ENCODE results near the gene EDA.

EDA gene

GRCh38 chrX:70029863-70030262 lies 413.9 kb downstream of the EDA start:
- no peak for DNase-seq

- DNase-seq, result peak; percentile 72
Observed at GRCh38 chrX:70030301-70030767, 414.4 kb downstream of the EDA start.

GRCh38 chrX:70032792-70033191 lies 416.9 kb downstream of the EDA start:
- DNase-seq, result peak; percentile 5

DNA sequence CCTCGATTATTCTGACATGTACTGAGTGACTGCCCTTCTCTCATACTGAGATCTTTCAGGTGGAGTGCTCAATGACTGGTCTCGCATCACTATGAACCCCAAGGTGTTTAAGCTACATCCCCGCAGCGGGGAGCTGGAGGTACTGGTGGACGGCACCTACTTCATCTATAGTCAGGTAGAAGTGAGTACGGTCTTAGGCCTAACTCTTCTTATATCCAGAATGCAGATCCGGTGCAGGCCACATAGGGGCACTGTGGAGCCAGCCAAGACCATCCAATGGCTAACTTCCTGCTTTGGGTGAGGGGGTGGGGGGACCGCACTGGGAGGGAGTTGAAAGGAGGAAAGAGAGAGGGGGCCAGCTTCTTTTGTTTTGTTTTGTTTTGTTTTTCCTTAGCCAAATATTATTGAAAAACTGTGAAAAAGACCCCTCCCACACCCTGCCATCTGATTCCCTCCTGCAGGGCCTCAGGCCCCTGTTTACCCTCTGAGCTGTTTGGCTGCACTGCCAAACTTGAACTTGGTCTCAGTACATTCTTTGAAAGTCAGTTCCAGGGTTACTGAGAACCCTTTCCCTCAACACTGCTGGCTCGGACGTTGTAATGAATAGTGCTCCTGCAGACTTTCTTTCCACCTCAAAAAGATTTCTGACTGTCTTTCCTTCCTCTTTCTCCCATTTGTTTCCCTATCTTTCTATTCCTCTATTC lies 417.6 kb downstream of the EDA start:
- DNase-seq, result peak; percentile 72

- DNase-seq, result no peak
Observed at GRCh38 chrX:70034646-70035045, 418.7 kb downstream of the EDA start.

- DNase-seq, result no peak
Observed at GRCh38 chrX:70038515-70038914, 422.6 kb downstream of the EDA start.

DNA sequence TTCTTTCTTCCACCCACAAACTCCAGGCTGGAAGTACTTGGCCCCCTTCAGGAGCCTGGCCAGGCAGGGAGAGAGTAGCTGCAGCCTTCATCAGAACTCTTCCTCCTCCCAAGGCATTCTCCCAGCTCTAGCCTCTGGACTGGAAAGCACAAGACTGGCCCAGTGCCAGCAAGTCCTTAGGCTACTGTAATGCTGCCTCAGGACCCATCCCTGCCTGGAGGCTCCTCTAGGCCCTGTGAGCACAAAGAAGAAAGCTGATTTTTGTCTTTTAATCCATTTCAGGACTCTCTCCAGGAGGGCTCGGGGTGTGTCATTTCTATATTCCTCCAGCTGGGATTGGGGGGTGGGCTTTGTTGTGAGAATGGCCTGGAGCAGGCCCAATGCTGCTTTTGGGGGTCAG lies 423.0 kb downstream of the EDA start:
- DNase-seq, result peak; percentile 28

DNA sequence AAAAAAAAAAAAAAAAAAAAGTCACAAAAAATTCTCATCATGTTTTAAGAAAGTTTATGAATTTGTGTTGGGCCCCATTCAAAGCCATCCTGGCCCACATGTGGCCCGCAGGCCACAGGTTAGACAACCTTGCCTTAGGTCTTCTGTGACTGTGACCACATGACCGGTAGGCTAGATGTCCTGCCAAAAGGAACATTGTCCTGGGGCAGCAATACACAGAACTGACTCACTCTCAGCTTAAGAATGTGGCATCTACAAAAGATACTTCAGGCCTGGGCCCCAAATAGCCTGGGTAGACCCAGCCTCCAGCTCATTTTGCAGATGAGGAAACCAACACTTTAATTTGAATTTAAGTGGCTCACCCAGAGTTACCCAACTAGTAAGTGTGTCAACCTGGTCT lies 423.8 kb downstream of the EDA start:
- no peak for DNase-seq

- no peak for DNase-seq
Observed at GRCh38 chrX:70041993-70042392, 426.1 kb downstream of the EDA start.

- peak; percentile 74 for DNase-seq
Observed at GRCh38 chrX:70042399-70043371, 426.8 kb downstream of the EDA start.

GRCh38 chrX:70043685-70044084 lies 427.8 kb downstream of the EDA start:
- no peak for DNase-seq

- DNase-seq, result no peak
Observed at GRCh38 chrX:70044541-70045245, 428.8 kb downstream of the EDA start.

DNA sequence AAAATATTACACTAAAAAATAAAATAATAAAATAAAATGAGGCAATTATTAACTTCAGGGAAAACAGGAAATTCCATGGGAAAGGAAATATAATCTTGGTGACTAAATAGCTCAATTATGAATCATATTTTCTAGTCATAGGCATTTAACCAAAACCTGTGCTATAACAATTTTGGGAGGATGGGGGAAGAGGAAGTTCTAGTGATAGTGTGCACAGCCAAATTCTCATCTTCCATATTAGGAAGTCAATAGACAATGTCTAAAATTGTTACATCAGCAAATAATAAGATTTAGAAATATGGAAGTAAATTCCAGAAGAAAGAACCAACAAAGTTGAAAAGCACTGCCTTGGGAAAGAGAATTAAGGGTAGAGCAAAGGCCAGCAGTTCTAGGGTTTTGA lies 431.1 kb downstream of the EDA start:
- no peak for DNase-seq

GRCh38 chrX:70049406-70049805 lies 433.5 kb downstream of the EDA start:
- DNase-seq, result no peak

DNA sequence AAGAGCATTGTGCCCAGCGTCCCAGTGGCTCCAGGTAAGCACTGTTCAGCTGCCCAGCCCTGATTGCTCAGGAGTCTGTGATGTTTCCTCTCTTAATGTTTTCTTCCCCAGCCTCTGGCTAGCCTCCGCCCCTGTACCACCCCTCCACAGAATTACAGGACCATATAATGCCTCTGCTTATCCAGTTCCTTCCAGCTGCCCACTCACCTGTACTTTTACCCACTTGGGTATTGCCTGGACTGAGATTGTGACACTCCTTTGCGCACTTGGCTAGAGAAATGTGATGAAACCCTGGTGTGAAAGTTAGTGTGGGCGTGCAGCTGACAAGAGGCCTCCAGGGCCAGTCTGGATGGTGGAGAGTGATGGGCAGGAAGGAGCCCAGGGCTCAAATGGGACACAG lies 434.0 kb downstream of the EDA start, which contains the start of gene AWAT2:
Gene AWAT2 (minus strand): TSS at position 14 of the 400 bp plus-strand sequence. CDS start 6 bp downstream, at position 8.
- no peak for DNase-seq

- DNase-seq, result no peak
Observed at GRCh38 chrX:70052895-70053615, 437.1 kb downstream of the EDA start.

- DNase-seq, result no peak
Observed at GRCh38 chrX:70054391-70054790, 438.5 kb downstream of the EDA start.

DNA sequence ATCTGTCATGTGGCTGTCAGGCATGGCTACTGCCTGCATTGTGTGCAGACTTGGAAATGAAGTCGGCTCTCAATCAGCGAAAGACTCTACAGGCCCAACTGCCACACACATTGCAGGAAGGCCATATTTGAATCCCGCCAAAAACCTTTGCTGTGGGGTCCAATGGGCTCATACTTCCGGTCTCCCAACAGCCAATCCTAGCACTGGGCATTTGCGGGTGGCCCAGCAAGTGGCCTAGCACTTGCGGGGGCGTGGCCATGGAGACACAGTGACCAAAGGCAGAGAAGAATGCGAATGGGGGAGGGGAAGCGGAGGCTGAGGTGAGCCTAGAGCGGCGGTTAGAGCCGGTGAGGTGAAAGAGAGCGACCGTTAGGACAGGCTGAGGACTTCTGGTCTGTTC lies 446.2 kb downstream of the EDA start, which contains the start of gene OTUD6A:
Gene OTUD6A (plus strand): TSS at position 382 of the 400 bp plus-strand sequence. CDS start 68 bp downstream, outside the sequence.
- DNase-seq, result no peak

DNA sequence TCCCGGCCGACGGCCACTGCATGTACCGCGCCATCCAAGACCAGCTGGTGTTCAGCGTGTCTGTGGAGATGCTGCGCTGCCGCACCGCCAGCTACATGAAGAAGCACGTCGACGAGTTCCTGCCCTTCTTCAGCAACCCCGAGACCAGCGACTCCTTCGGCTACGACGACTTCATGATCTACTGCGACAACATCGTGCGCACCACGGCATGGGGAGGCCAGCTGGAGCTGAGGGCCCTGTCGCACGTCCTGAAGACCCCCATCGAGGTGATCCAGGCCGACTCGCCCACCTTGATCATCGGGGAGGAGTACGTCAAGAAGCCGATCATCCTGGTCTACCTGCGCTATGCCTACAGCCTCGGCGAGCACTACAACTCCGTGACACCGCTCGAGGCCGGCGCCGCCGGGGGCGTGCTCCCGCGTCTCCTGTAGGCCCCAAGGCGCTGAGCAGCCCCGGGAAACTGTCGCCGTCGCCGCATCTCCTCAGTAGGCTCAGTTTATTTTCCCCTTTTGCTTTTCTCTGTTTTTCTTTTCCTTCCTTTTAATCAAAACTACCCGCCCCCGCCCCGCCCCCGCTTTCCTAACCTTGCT lies 447.1 kb downstream of the EDA start:
- DNase-seq, result no peak

DNA sequence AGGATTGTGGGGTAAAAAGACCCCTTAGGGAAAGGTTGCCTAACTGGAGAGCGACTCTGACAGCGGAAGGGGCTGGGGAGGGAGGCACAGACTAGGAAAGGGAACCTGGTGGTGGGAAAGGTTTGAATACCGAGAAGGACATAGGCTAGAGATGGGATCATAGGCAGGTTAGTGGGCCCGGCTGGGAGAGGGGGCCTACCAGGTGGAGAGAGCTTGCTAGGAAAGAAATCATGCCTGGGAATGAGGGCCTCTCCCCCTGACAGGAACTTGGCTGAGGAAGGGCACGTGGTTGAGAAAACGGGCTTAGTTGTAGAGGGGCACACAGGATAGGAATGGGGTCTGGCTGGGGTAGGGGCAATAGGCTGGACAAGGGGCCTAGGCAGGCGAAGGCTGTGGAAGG lies 450.7 kb downstream of the EDA start:
- DNase-seq, result no peak

DNA sequence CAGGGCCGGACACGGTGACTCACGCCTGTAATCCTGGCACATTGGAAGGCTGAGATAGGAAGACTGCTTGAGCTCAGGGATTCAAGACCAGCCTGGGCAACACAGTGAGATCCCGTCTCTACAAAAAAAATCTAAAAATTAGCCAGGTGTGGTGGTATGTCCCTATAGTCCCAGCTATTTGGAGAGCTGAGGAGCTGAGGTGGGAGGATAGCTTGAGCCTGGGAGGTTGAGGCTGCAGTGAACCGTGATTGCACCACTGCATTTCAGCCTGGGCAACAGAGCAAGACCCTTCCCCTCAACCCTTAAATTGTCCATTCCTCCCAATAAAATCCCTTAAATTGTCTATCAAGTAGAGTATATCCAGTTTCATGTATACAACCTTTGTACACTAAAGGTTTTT lies 463.4 kb downstream of the EDA start:
- no peak for DNase-seq

- no peak for DNase-seq
Observed at GRCh38 chrX:70079870-70080269, 464.0 kb downstream of the EDA start.

All from DMS53 (cell line).